Suprapubic skin (tissue), 4 donors: ENCODE measurements around the gene SPCS3. TPM values are rescaled to one million over a fixed set of nuclear protein-coding genes. Genes with fewer than 3 reads are reported as not detected.

Source experiments
- DNase-seq, 2 donors: peaks; one replicate each; pipeline ENCODE4 v3.0.0-alpha.2; 2019; ENCODE audit warnings: low spot score in 2 of 2
- H3K27ac ChIP-seq: fragments of 200-600 bp; sonication (generic); one replicate; pipeline ENCODE4 v1.5.1; 2019
- H3K27me3 ChIP-seq: fragments of 200-600 bp; sonication (generic); one replicate; pipeline ENCODE4 v1.5.1; 2019
- H3K36me3 ChIP-seq: fragments of 200-600 bp; sonication (generic); one replicate; pipeline ENCODE4 v1.5.1; 2019
- H3K4me1 ChIP-seq: fragments of 200-600 bp; sonication (generic); one replicate; pipeline ENCODE4 v1.5.1; 2019
- H3K4me3 ChIP-seq: fragments of 200-600 bp; sonication (generic); one replicate; pipeline ENCODE4 v1.5.1; 2019; ENCODE audit warnings: mild to moderate bottlenecking
- H3K9me3 ChIP-seq: fragments of 200-600 bp; sonication (generic); one replicate; pipeline ENCODE4 v1.5.1; 2019
- EP300 ChIP-seq: sonication (generic); formaldehyde crosslinking; IDR thresholded peaks from one replicate; pipeline ENCODE4 v1.6.1; 2017; ENCODE audit warnings: antibody characterized with exemption
- POLR2A ChIP-seq, 2 donors: fragments of 450-650 bp; IDR thresholded peaks; one replicate each; pipeline ENCODE4 v1.6.1; 2017; ENCODE audit warnings: antibody characterized with exemption in 2 of 2, mild to moderate bottlenecking in 2 of 2, moderate library complexity in 2 of 2
- POLR2AphosphoS5 ChIP-seq, 3 donors: sonication (generic); formaldehyde crosslinking; IDR thresholded peaks; one replicate each; pipeline ENCODE4 v1.6.1; 2017; ENCODE audit warnings: antibody characterized with exemption in 3 of 3
- WGBS: methylation state at CpG from one replicate; pipeline ENCODE4 v1.1.5; 2018; 5-methylcytosine and 5-hydroxymethylcytosine counted together
- total RNA-seq, 4 donors: library from RNA; depleted of rRNA; stranded (reverse); fragments of >200 nt; gene quantifications; one replicate each; pipeline ENCODE4 v1.1.0, GENCODE V29; 2016
- TF ChIP-seq, protein P1 (sequence below), 2 donors: fragments of 200-600 bp in 1 of 2; fragments of 450-650 bp in 1 of 2; sonication (generic) in 1 of 2; IDR thresholded peaks; one replicate each; pipeline ENCODE4 v1.5.1; 2016 to 2019; ENCODE audit warnings: antibody characterized with exemption in 2 of 2, mild to moderate bottlenecking in 1 of 2, moderate library complexity in 1 of 2

Gene SPCS3
- total RNA-seq, 4 donors from 2014 or later = 48.3 to 57.4 (median 55.9) TPM

DNA sequence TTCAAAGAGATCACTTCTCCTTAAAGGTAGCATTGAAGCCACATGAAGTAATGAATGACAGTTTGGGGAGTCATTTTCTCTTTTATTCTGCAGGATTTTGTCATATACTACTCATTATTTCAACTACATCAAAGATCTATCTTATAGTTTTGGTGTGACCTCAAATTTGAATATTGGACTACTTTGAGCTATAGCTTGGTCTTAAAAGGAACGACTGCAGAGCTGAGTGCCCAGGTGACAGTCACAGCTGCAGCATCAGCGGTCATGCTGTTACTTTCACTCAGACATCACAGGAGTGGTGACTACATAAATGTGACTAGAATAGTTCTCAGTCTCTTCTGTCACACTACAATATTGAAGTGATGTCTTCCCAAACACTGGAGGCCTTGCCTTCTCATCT is 10.7 kb upstream of the SPCS3 start:
- TF ChIP-seq, protein P1, sequence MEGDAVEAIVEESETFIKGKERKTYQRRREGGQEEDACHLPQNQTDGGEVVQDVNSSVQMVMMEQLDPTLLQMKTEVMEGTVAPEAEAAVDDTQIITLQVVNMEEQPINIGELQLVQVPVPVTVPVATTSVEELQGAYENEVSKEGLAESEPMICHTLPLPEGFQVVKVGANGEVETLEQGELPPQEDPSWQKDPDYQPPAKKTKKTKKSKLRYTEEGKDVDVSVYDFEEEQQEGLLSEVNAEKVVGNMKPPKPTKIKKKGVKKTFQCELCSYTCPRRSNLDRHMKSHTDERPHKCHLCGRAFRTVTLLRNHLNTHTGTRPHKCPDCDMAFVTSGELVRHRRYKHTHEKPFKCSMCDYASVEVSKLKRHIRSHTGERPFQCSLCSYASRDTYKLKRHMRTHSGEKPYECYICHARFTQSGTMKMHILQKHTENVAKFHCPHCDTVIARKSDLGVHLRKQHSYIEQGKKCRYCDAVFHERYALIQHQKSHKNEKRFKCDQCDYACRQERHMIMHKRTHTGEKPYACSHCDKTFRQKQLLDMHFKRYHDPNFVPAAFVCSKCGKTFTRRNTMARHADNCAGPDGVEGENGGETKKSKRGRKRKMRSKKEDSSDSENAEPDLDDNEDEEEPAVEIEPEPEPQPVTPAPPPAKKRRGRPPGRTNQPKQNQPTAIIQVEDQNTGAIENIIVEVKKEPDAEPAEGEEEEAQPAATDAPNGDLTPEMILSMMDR (IDR thresholded peaks at IDR 0.05) = no peak
- no peak for TF ChIP-seq EP300
- no peak for TF ChIP-seq POLR2A (IDR thresholded peaks at IDR 0.05)
- no peak for TF ChIP-seq POLR2AphosphoS5 (IDR thresholded peaks at IDR 0.05)
- Histone ChIP-seq H3K27me3 (no peaks in the 10 kb centered on the region), H3K9me3 (no peaks in the 10 kb centered on the region), H3K27ac (no peak overlapping the region), H3K4me3 (no peak overlapping the region), H3K36me3 (no peaks in the 10 kb centered on the region), H3K4me1 (no peaks in the 10 kb centered on the region)
- 90% methylated on average over 2 of the region's 2 CpGs for WGBS
- DNase-seq = no peak

DNA sequence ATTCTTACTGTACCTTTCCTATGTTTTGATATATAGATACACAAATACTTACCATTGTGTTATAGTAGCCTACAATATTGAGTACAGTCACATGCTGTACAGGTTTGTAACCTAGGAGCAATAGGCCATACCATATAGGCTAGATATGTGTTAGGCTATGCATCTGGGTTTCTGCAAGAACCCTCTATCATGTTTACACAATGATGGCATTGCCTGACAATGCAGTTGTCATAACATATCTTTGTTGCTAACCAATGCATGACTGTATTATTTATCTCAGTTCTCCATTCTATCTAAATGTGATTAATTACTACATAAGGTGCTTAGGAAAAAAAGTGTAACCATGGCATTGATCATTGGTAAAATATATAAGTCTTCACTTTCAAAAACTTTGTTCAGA is 10.0 kb upstream of the SPCS3 start:
- no peaks in the 10 kb centered on the region for H3K4me1 ChIP-seq
- TF ChIP-seq POLR2AphosphoS5 (IDR thresholded peaks at IDR 0.05) = no peak
- TF ChIP-seq POLR2A (IDR thresholded peaks at IDR 0.05) = no peak
- H3K27ac ChIP-seq = no peak overlapping the region
- H3K27me3 ChIP-seq = no peaks in the 10 kb centered on the region
- H3K9me3 ChIP-seq = no peaks in the 10 kb centered on the region
- no peaks in the 10 kb centered on the region for H3K36me3 ChIP-seq
- H3K4me3 ChIP-seq = no peak overlapping the region
- DNase-seq = no peak

DNA sequence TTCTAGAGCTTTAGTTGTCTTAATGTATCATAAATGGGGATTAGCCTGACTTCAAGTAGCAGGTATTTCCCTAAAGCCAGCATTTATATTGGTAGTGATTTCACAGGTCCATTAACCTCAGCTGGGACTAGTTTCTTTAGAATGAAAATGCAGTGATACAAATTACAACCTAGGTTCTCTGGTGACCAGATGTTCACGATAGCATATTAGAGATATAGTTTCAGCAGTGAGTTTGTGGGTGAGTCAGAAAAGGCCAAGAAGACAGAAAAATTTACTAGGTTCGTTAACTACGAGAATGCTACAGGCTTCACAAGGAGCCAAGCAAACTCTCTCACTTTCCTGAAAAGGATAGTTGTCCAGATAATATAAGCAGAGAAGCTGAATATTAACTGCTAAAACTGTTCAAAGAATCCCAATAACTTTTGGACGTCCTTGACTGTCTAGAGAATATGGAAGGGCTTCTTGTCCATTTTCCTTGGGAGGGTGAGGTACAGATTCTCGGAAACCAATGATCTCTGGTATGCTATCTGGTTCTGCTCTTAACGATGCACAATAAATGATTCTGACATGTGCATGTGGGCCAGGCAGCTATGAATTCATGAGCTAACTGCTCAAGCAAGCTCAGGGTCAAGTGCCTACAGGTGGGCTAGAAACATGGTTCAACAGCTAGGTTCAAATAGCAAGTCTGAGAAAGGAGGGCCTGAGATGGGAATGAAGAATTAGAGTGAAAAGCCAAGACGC is 6.0 kb upstream of the SPCS3 start:
- DNase-seq = no peak
- TF ChIP-seq, protein P1 (IDR thresholded peaks at IDR 0.05) = no peak
- TF ChIP-seq EP300 = no peak
- no peak for TF ChIP-seq POLR2AphosphoS5 (IDR thresholded peaks at IDR 0.05)
- TF ChIP-seq POLR2A (IDR thresholded peaks at IDR 0.05) = no peak
- H3K4me3 ChIP-seq = no peak overlapping the region
- peaks cover 3% of the 10 kb centered on the region for H3K4me1 ChIP-seq
- H3K27ac ChIP-seq = no peak overlapping the region
- no peaks in the 10 kb centered on the region for H3K9me3 ChIP-seq
- WGBS = 72% methylated on average over 7 of the region's 7 CpGs
- no peaks in the 10 kb centered on the region for H3K36me3 ChIP-seq
- H3K27me3 ChIP-seq = no peaks in the 10 kb centered on the region

DNA sequence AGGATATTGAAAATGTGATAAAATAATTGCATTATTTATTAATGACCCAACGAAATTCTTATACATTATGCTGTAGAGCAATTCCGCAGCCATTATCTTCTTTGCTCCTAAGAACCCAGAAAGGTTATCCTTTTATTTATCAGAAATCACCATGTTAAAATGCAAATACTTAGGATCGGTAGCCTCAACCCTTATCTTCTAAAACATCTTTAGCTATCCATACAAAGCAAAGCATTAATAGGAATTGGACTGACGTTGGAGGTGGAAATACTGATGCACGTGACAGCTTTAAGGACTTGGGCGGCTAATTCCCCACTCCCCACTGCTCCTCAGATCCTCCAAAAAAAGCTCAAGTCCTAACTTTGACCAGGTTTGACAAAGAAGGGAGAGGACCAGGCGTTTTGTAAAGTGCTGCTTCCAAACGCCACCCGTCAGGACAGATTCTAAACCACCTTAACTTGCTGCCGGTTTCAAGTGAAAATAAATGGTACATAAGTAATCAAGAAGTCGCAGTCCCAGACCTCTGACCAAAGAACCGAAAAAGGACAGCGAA is 539 bp upstream of the SPCS3 start:
- TF ChIP-seq POLR2A (IDR thresholded peaks at IDR 0.05) = no peak
- 2% methylated on average over 13 of the region's 13 CpGs for WGBS
- peak overlapping the region; percentile 85 for H3K4me3 ChIP-seq
- H3K36me3 ChIP-seq = no peaks in the 10 kb centered on the region
- H3K27ac ChIP-seq = peak overlapping the region; percentile 96
- no peaks in the 10 kb centered on the region for H3K9me3 ChIP-seq
- no peak for DNase-seq
- H3K27me3 ChIP-seq = no peaks in the 10 kb centered on the region
- H3K4me1 ChIP-seq = peaks cover 43% of the 10 kb centered on the region

DNA sequence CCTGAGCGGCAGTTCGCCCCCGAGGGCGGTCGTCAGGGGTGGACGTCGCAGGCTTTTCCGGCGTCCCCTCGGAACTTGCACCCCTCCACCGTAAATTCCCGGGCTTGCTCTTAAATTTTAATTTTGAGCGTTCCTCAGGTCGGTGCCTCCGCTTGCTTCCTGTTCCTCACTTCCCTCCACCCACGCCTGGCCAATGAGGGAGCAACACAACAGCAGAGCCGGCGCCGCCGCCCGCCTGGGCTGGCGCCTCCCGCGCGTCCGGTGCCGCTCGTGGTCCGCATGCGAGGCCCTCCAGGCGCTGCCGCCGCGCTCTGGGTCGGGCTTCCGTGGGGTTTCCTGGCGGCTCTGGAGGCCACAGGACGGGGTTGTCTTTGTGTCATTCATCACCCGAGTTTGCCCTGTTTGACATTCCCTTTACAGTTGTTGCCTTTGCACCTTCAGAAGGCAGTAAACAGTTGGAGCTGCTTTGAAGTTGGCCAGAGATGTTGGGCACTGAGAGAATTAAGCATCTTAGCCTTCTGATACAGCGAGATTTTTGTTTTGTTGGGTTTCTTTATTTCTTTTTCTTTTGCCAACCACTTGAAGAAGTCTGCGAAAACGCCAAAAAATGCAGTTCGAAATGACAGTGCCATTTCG is 692 bp downstream of the SPCS3 start:
- Histone ChIP-seq H3K4me1 (peaks cover 44% of the 10 kb centered on the region), H3K27me3 (no peaks in the 10 kb centered on the region), H3K27ac (peak overlapping the region; percentile 96), H3K36me3 (no peaks in the 10 kb centered on the region), H3K9me3 (no peaks in the 10 kb centered on the region), H3K4me3 (peak overlapping the region; percentile 85)
- TF ChIP-seq POLR2A (IDR thresholded peaks at IDR 0.05) (peak in 1 of 2 donors; percentile 4), POLR2AphosphoS5 (IDR thresholded peaks at IDR 0.05) (no peak)
- peak; percentile 91 to 95 for DNase-seq
- 2% methylated on average over 9 of the region's 44 CpGs for whole genome bisulfite sequencing

DNA sequence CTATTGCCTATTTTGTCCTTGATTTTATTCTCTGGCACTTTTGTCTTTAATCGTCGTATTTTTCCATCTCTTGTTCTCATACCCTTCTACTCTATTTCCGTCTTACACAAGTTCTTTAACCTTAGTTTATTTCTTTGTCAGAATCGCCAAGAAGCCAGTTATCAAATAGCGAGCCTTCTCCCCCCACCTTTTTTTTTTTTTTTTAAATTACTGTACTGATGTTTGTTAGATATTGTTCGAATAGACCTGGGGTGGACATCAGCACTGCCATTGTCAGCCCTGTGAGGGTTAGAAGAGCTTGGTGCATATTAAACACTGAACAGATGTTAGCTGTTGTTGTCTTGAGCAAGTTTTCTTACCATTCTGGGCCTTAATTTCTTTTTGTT is 1.2 kb downstream of the SPCS3 start:
- 0% methylated on average over 6 of the region's 6 CpGs for WGBS
- no peak for DNase-seq

More for the DNA sequence above, 1.2 kb downstream of the SPCS3 start:
- Histone ChIP-seq H3K9me3 (no peaks in the 10 kb centered on the region), H3K4me3 (peak overlapping the region; percentile 85), H3K27ac (peak overlapping the region; percentile 96), H3K4me1 (peaks cover 44% of the 10 kb centered on the region), H3K27me3 (no peaks in the 10 kb centered on the region), H3K36me3 (no peaks in the 10 kb centered on the region)
- TF ChIP-seq POLR2A (IDR thresholded peaks at IDR 0.05) (no peak), POLR2AphosphoS5 (IDR thresholded peaks at IDR 0.05) (no peak)
- TF ChIP-seq, protein P1 (IDR thresholded peaks at IDR 0.05) = no peak
